OCI-LY7 (cell line): ENCODE results near the gene BPIFA2.

Experiments used
- EZH2phosphoT487 ChIP-seq: fragments of 200-600 bp; sonication (generic); IDR thresholded peaks from 2 replicates; pipeline ENCODE4 v1.6.1; 2018; ENCODE audit warnings: low read depth, borderline replicate concordance, mild to moderate bottlenecking, mixed run types, antibody characterized with exemption, low read length, moderate library complexity, mixed read lengths
- TF ChIP-seq, protein P1 (sequence below): fragments of 200-600 bp; sonication (generic); conservative IDR thresholded peaks from 2 replicates; pipeline ENCODE4 v1.5.1; 2014; ENCODE audit warnings: mild to moderate bottlenecking, antibody characterized with exemption, low read length, moderate library complexity, mixed read lengths

DNA sequence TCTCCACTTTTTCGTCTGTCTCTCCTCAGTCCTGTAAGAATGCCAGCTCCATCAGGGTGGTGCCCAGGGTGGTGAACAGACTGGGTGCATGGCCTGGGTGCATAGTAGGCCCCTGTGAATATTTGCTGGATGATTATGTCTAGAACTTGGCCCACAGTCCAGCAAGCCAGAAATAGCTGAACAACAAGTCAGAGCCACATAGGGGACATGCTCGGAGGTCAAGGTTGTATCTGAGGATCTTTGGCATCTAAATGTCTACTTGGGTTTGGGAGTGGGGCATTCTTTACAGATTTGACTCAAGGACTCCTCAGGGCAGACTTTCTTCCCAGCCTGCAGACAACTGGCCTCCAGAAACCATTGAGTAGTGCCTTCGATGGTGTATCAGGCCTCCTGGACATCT, 31.1 kb downstream of the BPIFA2 start:
- TF ChIP-seq, protein P1, sequence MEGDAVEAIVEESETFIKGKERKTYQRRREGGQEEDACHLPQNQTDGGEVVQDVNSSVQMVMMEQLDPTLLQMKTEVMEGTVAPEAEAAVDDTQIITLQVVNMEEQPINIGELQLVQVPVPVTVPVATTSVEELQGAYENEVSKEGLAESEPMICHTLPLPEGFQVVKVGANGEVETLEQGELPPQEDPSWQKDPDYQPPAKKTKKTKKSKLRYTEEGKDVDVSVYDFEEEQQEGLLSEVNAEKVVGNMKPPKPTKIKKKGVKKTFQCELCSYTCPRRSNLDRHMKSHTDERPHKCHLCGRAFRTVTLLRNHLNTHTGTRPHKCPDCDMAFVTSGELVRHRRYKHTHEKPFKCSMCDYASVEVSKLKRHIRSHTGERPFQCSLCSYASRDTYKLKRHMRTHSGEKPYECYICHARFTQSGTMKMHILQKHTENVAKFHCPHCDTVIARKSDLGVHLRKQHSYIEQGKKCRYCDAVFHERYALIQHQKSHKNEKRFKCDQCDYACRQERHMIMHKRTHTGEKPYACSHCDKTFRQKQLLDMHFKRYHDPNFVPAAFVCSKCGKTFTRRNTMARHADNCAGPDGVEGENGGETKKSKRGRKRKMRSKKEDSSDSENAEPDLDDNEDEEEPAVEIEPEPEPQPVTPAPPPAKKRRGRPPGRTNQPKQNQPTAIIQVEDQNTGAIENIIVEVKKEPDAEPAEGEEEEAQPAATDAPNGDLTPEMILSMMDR = no peak
- TF ChIP-seq EZH2phosphoT487 = no peak
